Fibroblast of lung (primary cell): ENCODE results near the gene PPP1R3D. TPM values are rescaled to one million over a fixed set of nuclear protein-coding genes. Genes with fewer than 3 reads are reported as not detected.

ENCODE experiments used
- DNase-seq, 2 donors: peaks; one replicate each; pipeline versions ENCODE4 v3.0.0 to v3.0.0-alpha.2; 2010; ENCODE audit warnings: low read depth in 2 of 2
- H2AFZ ChIP-seq: 2 replicates; pipeline ENCODE4 v1.5.1; 2012; ENCODE audit warnings: low read length, control low read depth, inconsistent platforms
- H3K27ac ChIP-seq: 2 replicates; pipeline ENCODE4 v1.5.1; 2011; ENCODE audit warnings: low read length, control low read depth; ENCODE audit not compliant: insufficient read depth
- H3K27me3 ChIP-seq: 2 replicates; pipeline ENCODE4 v1.5.1; 2011; ENCODE audit warnings: mild to moderate bottlenecking, low read length; ENCODE audit not compliant: control insufficient read depth, insufficient read depth
- H3K36me3 ChIP-seq: 2 replicates; pipeline ENCODE4 v1.5.1; 2011; ENCODE audit warnings: low read length; ENCODE audit not compliant: control insufficient read depth, insufficient read depth
- H3K4me1 ChIP-seq: 2 replicates; pipeline ENCODE4 v1.5.1; 2011; ENCODE audit warnings: low read length; ENCODE audit not compliant: control insufficient read depth, insufficient read depth; ENCODE audit errors: extremely low read depth
- H3K4me2 ChIP-seq: 2 replicates; pipeline ENCODE4 v1.5.1; 2011; ENCODE audit warnings: low read length, control low read depth; ENCODE audit not compliant: insufficient read depth; ENCODE audit errors: extremely low read depth
- H3K4me3 ChIP-seq, 4 experiments: fragments of 200-600 bp in 1 of 4; sonication (generic) in 1 of 4; replicated peaks in 1 of 4; 2 replicates each; pipeline ENCODE4 v1.5.1; 2011 to 2016; ENCODE audit warnings: low read length in 4 of 4, low read depth in 3 of 4, mild to moderate bottlenecking in 3 of 4, control low read depth in 2 of 4, inconsistent platforms in 1 of 4, mixed read lengths in 1 of 4; ENCODE audit not compliant: insufficient read depth in 1 of 4; ENCODE audit errors: control extremely low read depth in 1 of 4
- H3K79me2 ChIP-seq: 2 replicates; pipeline ENCODE4 v1.5.1; 2012; ENCODE audit warnings: mild to moderate bottlenecking, low read length, inconsistent platforms; ENCODE audit not compliant: control insufficient read depth, insufficient read depth
- H3K9ac ChIP-seq: 2 replicates; pipeline ENCODE4 v1.5.1; 2011; ENCODE audit warnings: mild to moderate bottlenecking, low read length, control low read depth; ENCODE audit not compliant: insufficient read depth
- H3K9me3 ChIP-seq: 2 replicates; pipeline ENCODE4 v1.5.1; 2012; ENCODE audit warnings: low read depth, low read length; ENCODE audit not compliant: control insufficient read depth, insufficient read depth
- H4K20me1 ChIP-seq: 2 replicates; pipeline ENCODE4 v1.5.1; 2011; ENCODE audit warnings: low read length; ENCODE audit not compliant: control insufficient read depth, insufficient read depth; ENCODE audit errors: extremely low read depth
- CTCF ChIP-seq, 2 donors: IDR thresholded peaks in 1 of 2; conservative IDR thresholded peaks in 1 of 2; 1 replicate in 1 of 2; 2 replicates in 1 of 2; pipeline ENCODE4 v1.5.1; 2011 to 2012; ENCODE audit warnings: low read length in 2 of 2, control low read depth in 1 of 2, inconsistent platforms in 1 of 2, low read depth in 1 of 2, mild to moderate bottlenecking in 1 of 2
- EZH2 ChIP-seq: IDR thresholded peaks from 2 replicates; pipeline ENCODE4 v1.5.1; 2012; ENCODE audit warnings: low read length, control low read depth, mild to moderate bottlenecking; ENCODE audit errors: missing control alignments
- polyA plus RNA-seq, 2 donors: library from polyadenylated mRNA; depleted of rRNA in 1 of 2; stranded (reverse) in 1 of 2; unstranded in 1 of 2; fragments of >200 nt; gene quantifications; 2 replicates each; pipeline ENCODE4 v1.2.1, GENCODE V29; 2011 to 2012; ENCODE audit warnings: missing spikeins in 1 of 2
- total RNA-seq: library from RNA; depleted of rRNA; stranded (reverse); fragments of >200 nt; gene quantifications from 2 replicates; pipeline ENCODE4 v1.2.1, GENCODE V29; 2014

Gene PPP1R3D
- total and polyA plus RNA-seq, 2 donors (not counting 1 experiment from before 2014, with no cell fraction given) = 2.6 to 7.4 TPM

- Histone ChIP-seq H3K79me2 (no peaks in the 10 kb centered on the region), H3K36me3 (no peaks in the 10 kb centered on the region), H3K4me2 (no peak overlapping the region), H3K27ac (no peak overlapping the region), H3K9me3 (no peaks in the 10 kb centered on the region), H3K4me1 (no peaks in the 10 kb centered on the region), H3K27me3 (no peaks in the 10 kb centered on the region), H3K4me3 (no peak overlapping the region), H3K9ac (no peak overlapping the region), H4K20me1 (no peaks in the 10 kb centered on the region), H2AFZ (no peak overlapping the region)
- DNase-seq = no peak
- TF ChIP-seq CTCF (conservative IDR thresholded peaks at IDR 0.05 in 1 of 2, IDR thresholded peaks at IDR 0.05 in 1 of 2; ENCODE audit: low read depth in 1 of 2, low read length in 2 of 2) = no peak
- TF ChIP-seq EZH2 = no peak
Measured at GRCh38 chr20:59920944-59921343, 19.2 kb downstream of the PPP1R3D start.

GRCh38 chr20:59912609-59913008 is 27.5 kb downstream of the PPP1R3D start:
- TF ChIP-seq EZH2 (no peak), CTCF (conservative IDR thresholded peaks at IDR 0.05 in 1 of 2, IDR thresholded peaks at IDR 0.05 in 1 of 2; ENCODE audit: low read depth in 1 of 2, low read length in 2 of 2) (no peak)
- H3K36me3 ChIP-seq = no peaks in the 10 kb centered on the region
- no peak for DNase-seq

GRCh38 chr20:59911041-59911440 is 29.1 kb downstream of the PPP1R3D start:
- Histone ChIP-seq H3K4me3 (no peak overlapping the region), H3K36me3 (no peaks in the 10 kb centered on the region), H4K20me1 (no peaks in the 10 kb centered on the region), H3K4me1 (no peaks in the 10 kb centered on the region), H3K27me3 (no peaks in the 10 kb centered on the region), H3K27ac (no peak overlapping the region), H2AFZ (no peak overlapping the region), H3K4me2 (no peak overlapping the region), H3K9me3 (no peaks in the 10 kb centered on the region), H3K79me2 (no peaks in the 10 kb centered on the region), H3K9ac (no peak overlapping the region)
- DNase-seq = no peak
- TF ChIP-seq EZH2 (no peak), CTCF (conservative IDR thresholded peaks at IDR 0.05 in 1 of 2, IDR thresholded peaks at IDR 0.05 in 1 of 2; ENCODE audit: low read depth in 1 of 2, low read length in 2 of 2) (no peak)

More at GRCh38 chr20:59912609-59913008, 27.5 kb downstream of the PPP1R3D start:
- Histone ChIP-seq H3K9ac (no peak overlapping the region), H3K4me3 (no peak overlapping the region), H4K20me1 (no peaks in the 10 kb centered on the region), H3K4me2 (no peak overlapping the region), H3K79me2 (no peaks in the 10 kb centered on the region), H3K4me1 (no peaks in the 10 kb centered on the region), H3K9me3 (no peaks in the 10 kb centered on the region), H2AFZ (no peak overlapping the region), H3K27me3 (no peaks in the 10 kb centered on the region), H3K27ac (no peak overlapping the region)
